Measurements from ENCODE around the gene WDR90. TPM values are rescaled to one million over a fixed set of nuclear protein-coding genes. Genes with fewer than 3 reads are reported as not detected.

Gene WDR90
- total RNA-seq, 2 donors from 2014 or later, result 15.8 to 111 TPM

DNA sequence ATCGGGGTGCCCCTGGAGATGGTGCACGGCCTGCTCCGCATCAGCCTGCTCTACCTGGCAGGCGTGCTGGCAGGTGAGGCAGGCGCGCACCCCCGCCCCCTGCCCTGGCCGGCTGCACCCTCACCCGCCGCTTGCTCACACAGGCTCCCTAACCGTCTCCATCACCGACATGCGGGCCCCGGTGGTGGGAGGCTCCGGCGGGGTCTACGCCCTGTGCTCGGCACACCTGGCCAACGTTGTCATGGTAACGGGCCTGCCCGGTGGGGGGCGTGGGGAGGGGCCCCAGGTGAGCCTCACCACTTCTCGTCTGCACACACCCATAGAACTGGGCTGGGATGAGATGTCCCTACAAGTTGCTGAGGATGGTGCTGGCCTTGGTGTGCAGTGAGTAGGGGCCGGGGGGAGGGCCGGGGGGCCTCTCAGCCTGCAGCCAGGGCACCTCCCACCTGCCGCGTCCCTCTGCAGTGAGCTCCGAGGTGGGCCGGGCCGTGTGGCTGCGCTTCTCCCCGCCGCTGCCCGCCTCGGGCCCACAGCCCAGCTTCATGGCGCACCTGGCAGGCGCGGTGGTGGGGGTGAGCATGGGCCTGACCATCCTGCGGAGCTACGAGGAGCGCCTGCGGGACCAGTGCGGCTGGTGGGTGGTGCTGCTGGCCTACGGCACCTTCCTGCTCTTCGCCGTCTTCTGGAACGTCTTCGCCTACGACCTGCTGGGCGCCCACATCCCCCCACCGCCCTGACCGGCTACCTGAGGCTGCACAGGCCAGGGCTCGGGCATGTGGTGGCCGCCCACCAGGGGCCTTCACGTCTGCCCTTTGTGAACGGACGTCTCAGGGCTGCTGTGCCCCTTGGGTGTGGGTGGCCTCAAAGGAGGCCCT, 28.4 kb downstream of the WDR90 start:
- WGBS, 2 donors, result 69 to 80% methylated on average over 40 to 55 of the region's 57 CpGs
- Histone ChIP-seq H3K9me3 (no peaks in the 10 kb centered on the region), H3K27ac (no peak overlapping the region), H3K4me1 (peaks cover 52% of the 10 kb centered on the region), H3K36me3 (replicated peaks in 1 of 2; ENCODE audit: insufficient read depth in 1 of 2, low read depth in 2 of 2) (peaks cover 9 to 11% of the 10 kb centered on the region in 2 donors), H3K4me3 (no peak overlapping the region), H3K27me3 (no peaks in the 10 kb centered on the region)
- ATAC-seq (no peak), DNase-seq (no peak)
- intact Hi-C loops (cut with DNase I), result no loop called here
- TF ChIP-seq CTCF (IDR thresholded peaks at IDR 0.05), result no peak
- no peak for TF ChIP-seq POLR2A (IDR thresholded peaks at IDR 0.05)

DNA sequence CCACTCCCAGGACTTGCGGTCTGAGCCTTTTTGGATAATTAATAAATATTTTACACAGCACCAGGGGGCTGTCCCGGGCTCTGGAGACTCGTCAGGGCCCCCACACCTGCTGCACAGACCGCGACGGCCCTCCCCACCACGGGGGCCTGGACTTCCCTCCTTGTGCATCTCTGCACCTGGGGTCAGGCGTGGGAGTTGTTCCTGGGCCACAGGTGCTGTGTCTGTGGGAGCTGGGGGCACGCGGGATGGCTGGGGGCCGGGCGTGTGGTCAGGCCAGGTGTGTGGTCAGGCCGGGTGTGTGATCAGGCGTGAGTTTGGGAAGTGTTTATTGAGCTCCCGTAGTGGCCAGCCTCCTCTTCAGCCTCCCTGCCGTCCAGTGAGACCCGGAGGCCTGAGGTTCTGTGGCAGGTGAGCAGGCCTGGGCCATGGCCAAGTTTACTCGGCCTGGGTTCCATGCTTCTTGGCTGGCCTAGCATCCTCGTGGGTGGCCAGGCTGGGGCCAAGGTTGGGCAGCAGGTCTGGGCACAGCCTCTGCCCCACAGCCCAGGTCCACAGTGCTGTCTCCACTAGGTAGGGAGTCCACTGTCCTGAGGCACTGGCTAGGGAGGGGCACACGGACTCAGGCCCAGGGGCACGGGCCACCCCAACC, 29.2 kb downstream of the WDR90 start:
- Histone ChIP-seq H3K27me3 (no peaks in the 10 kb centered on the region), H3K36me3 (replicated peaks in 1 of 2; ENCODE audit: insufficient read depth in 1 of 2, low read depth in 2 of 2) (peaks cover 7 to 12% of the 10 kb centered on the region in 2 donors), H3K4me1 (peaks cover 60% of the 10 kb centered on the region), H3K27ac (peak overlapping the region in 1 of 4 donors; percentile 90), H3K9me3 (no peaks in the 10 kb centered on the region), H3K4me3 (no peak overlapping the region)
- DNase-seq (no peak), ATAC-seq (no peak)
- intact Hi-C loops (cut with DNase I), result no loop called here
- WGBS, 2 donors, result 69 to 74% methylated on average over 8 to 21 of the region's 21 CpGs
- TF ChIP-seq POLR2A (IDR thresholded peaks at IDR 0.05) (no peak), CTCF (IDR thresholded peaks at IDR 0.05) (no peak)

DNA sequence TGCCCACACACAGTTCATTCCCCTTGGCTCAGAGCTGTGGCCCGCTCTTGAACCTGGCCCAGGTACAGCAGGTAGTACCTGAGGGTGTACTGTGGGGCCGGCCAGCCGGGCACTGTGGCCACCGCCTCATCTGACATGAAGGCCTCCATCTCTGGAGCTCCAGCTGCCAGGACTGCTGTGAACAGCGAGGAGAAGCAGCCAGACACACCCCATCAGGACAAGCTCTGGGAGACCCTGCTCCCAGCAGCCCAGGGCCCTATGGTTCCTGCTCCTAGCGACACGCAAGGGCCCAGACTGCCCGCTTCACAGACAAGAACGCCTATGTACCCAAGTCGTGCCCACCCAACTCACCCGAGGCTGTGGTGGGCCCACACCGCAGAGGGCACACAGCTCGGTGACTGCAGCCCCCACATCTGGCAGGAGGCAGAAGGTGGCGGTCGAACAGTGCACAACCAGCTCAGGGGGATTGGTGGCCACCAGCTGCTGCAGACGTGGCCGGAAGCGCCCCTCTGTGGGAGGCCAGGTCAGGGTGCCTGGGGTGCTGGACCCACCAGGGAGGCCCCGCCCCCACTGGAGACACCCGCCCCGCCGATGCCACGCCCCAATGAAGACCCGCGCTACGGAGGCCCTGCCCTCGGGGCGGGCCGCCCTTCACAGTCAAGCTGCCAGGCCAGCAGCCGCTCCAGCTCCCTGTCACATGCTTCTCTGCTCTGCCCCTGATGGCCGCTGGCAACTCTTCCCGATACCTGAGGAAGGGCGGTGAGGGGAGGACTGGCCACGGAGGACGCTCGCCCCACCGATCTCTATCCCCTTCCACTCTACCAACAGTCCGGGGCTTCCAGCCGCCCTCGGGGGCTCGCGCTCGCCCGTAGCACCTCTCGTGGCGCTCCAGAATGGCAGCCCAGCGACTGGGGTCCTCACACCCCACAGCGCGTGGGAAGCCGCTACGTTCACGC, 30.0 kb downstream of the WDR90 start:
- DNase-seq (peak; percentile 77 to 87 (median 86)), ATAC-seq (peak; percentile 41)
- Histone ChIP-seq H3K4me1 (peaks cover 65% of the 10 kb centered on the region), H3K36me3 (replicated peaks in 1 of 2; ENCODE audit: insufficient read depth in 1 of 2, low read depth in 2 of 2) (peaks cover 7 to 12% of the 10 kb centered on the region in 2 donors), H3K9me3 (no peaks in the 10 kb centered on the region), H3K27ac (peak overlapping the region; percentile 86 to 95 (median 92)), H3K27me3 (no peaks in the 10 kb centered on the region), H3K4me3 (no peak overlapping the region)
- intact Hi-C loops (cut with DNase I), result no loop called here
- TF ChIP-seq CTCF (IDR thresholded peaks at IDR 0.05) (no peak), POLR2A (IDR thresholded peaks at IDR 0.05) (peak in 2 of 3 donors; percentile 39 to 45)
- 28 to 65% methylated on average over 4 to 49 of the region's 52 CpGs for WGBS, 2 donors

DNA sequence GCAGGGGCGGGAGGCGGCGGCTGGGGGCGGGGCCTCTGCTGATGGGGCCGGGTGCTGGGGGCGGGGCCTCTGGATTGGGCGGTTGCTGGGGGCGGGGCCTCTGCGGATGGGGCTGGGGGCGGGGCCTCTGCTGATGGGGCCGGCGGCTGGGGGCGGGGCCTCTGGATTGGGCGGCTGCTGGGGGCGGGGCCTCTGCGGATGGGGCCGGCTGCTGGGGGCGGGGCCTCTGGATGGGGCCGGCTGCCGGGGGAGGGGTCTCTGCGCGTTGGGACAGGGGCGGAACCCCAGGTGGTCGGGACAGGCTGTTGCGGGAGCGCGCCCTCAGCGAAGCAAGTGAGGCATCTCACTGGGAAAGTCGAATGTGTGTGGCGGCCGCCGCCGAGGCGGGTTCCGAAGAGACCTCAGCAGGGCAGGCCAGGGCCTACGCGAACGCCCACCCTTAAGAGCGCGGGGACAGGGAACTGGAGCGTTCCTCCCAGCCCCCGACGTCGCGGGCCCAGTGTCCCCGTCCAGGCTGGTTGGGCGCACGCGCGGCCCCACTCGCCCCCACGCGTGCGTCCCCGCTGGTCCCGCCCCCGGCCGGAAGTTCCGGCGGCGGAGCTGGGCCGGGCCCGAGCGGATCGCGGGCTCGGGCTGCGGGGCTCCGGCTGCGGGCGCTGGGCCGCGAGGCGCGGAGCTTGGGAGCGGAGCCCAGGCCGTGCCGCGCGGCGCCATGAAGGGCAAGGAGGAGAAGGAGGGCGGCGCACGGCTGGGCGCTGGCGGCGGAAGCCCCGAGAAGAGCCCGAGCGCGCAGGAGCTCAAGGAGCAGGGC, 30.9 kb downstream of the WDR90 start, which contains the start of gene STUB1:
STUB1 (plus strand) TSS at position 597 of the 811 bp plus-strand sequence; CDS start at position 713, 116 bp downstream.
- ATAC-seq, result peak; percentile 64
- peaks cover 7 to 12% of the 10 kb centered on the region in 2 donors for H3K36me3 ChIP-seq (replicated peaks in 1 of 2; ENCODE audit: insufficient read depth in 1 of 2, low read depth in 2 of 2)
- WGBS, 2 donors, result 0% methylated on average over 3 to 76 of the region's 91 CpGs
- no peaks in the 10 kb centered on the region for H3K27me3 ChIP-seq
- no peaks in the 10 kb centered on the region for H3K9me3 ChIP-seq
- no peak for TF ChIP-seq CTCF (IDR thresholded peaks at IDR 0.05)
- peak; percentile 35 to 57 (median 41) for TF ChIP-seq POLR2A (IDR thresholded peaks at IDR 0.05)
- intact Hi-C loops (cut with DNase I), result no loop called here
- peak; percentile 86 to 90 (median 87) for DNase-seq
- peaks cover 59% of the 10 kb centered on the region for H3K4me1 ChIP-seq
- peak within 1 kb of the TSS; percentile 86 to 95 (median 92) for H3K27ac ChIP-seq
- peak within 1 kb of the TSS; percentile 0 to 29 for H3K4me3 ChIP-seq

All from body of pancreas (tissue), 4 donors.